HCT116 (cell line): Measurements from ENCODE around the gene SCARB1. TPM values are rescaled to one million over a fixed set of nuclear protein-coding genes. Genes with fewer than 3 reads are reported as not detected.

Experiments
- ATAC-seq: fragments of 200-7000 bp; cut with Tn5 transposase; 2 replicates; pipeline ENCODE4 v1.9.1; 2020; ENCODE audit warnings: mild to moderate bottlenecking, moderate library complexity
- Bru-seq: library from RNA; stranded (reverse); fragments of 400-500 nt; gene quantifications from one replicate; lab custom pipeline; 2021; lab: Mats Ljungman, UMichigan
- BruChase-seq, 2 experiments: library from RNA; stranded (reverse); fragments of 400-500 nt; gene quantifications; one replicate each; lab custom pipeline; 2021; lab: Mats Ljungman, UMichigan
- BruUV-seq: library from RNA; stranded (reverse); fragments of 400-500 nt; replicated peaks from 2 replicates; lab custom pipeline; 2021; lab: Mats Ljungman, UMichigan
- CTCF ChIA-PET: fragments of 300-600 bp; sonication (Branson Sonifier 250); formaldehyde crosslinking; loops from one replicate; lab custom pipeline; 2021; ENCODE audit warnings: antibody characterized with exemption; lab: Charles Lee
- POLR2A ChIA-PET: fragments of 300-600, 350-600 bp; sonication (Branson Sonifier 250); formaldehyde crosslinking; loops from one replicate; lab custom pipeline; 2021; ENCODE audit warnings: antibody characterized with exemption; lab: Charles Lee
- RAD21 ChIA-PET, 2 experiments: fragments of 300-600 bp; sonication (Branson Sonifier 250); formaldehyde crosslinking; loops; one replicate each; lab custom pipeline; 2023; ENCODE audit warnings: low total read pairs in 2 of 2; ENCODE audit not compliant: uncharacterized antibody in 2 of 2, unreplicated experiment in 2 of 2, low non-redundant PET in 1 of 2; lab: Charles Lee
- DNase-seq: peaks from one replicate; pipeline ENCODE4 v3.0.0-alpha.2; 2010; ENCODE audit warnings: low read depth, low spot score
- H2AFZ ChIP-seq: fragments of 200-600 bp; shearing (Covaris generic), sonication (generic); 2 replicates; pipeline ENCODE4 v1.6.1; 2017; ENCODE audit warnings: low read depth, mixed run types, mixed read lengths, antibody characterized with exemption, low read length; ENCODE audit not compliant: poor library complexity, severe bottlenecking
- H3K27ac ChIP-seq: 2 replicates; pipeline ENCODE4 v1.5.1; 2012; ENCODE audit warnings: low read depth, low read length
- H3K27me3 ChIP-seq: fragments of 200-600 bp; sonication (generic); 2 replicates; pipeline ENCODE4 v1.6.1; 2016; ENCODE audit warnings: mixed run types, low read length, mixed read lengths; ENCODE audit not compliant: insufficient read depth
- H3K36me3 ChIP-seq, 2 experiments: fragments of 200-500 bp in 1 of 2; fragments of 200-600 bp in 1 of 2; sonication (Bioruptor generic) in 1 of 2; sonication (generic) in 1 of 2; 2 replicates each; pipeline versions ENCODE4 v1.5.1 to v1.6.1; 2014 to 2016; ENCODE audit warnings: low read length in 2 of 2, inconsistent platforms in 1 of 2, mixed read lengths in 1 of 2, mixed run types in 1 of 2; ENCODE audit not compliant: insufficient read depth in 2 of 2, control insufficient read depth in 1 of 2
- H3K4me1 ChIP-seq, 2 experiments: fragments of 200-600 bp in 1 of 2; sonication (generic) in 1 of 2; 2 replicates each; pipeline versions ENCODE4 v1.5.1 to v1.6.1; 2012 to 2017; ENCODE audit warnings: low read length in 2 of 2, inconsistent platforms in 1 of 2, mild to moderate bottlenecking in 1 of 2, mixed read lengths in 1 of 2, mixed run types in 1 of 2, moderate library complexity in 1 of 2; ENCODE audit not compliant: insufficient read depth in 2 of 2, control insufficient read depth in 1 of 2
- H3K4me2 ChIP-seq: fragments of 200-600 bp; sonication (generic); 2 replicates; pipeline ENCODE4 v1.6.1; 2017; ENCODE audit warnings: mixed run types, low read length, mixed read lengths
- H3K4me3 ChIP-seq, 2 experiments: fragments of 200-600 bp in 1 of 2; sonication (generic) in 1 of 2; replicated peaks in 1 of 2; 2 replicates each; pipeline ENCODE4 v1.5.1; 2011 to 2016; ENCODE audit warnings: low read length in 2 of 2, control low read depth in 1 of 2, low read depth in 1 of 2, mild to moderate bottlenecking in 1 of 2, mixed read lengths in 1 of 2, mixed run types in 1 of 2
- H3K79me2 ChIP-seq: fragments of 200-600 bp; sonication (generic); 2 replicates; pipeline ENCODE4 v1.6.1; 2017; ENCODE audit warnings: mild to moderate bottlenecking, mixed run types, low read length, moderate library complexity, mixed read lengths; ENCODE audit not compliant: insufficient read depth
- H3K9ac ChIP-seq: fragments of 200-600 bp; sonication (generic); 2 replicates; pipeline ENCODE4 v1.6.1; 2016; ENCODE audit warnings: low read length, mixed read lengths
- H3K9me2 ChIP-seq: fragments of 200-600 bp; sonication (generic), shearing (Covaris generic); 2 replicates; pipeline ENCODE4 v1.6.1; 2017; ENCODE audit warnings: mixed run types, mild to moderate bottlenecking, moderate library complexity; ENCODE audit not compliant: insufficient read depth
- H3K9me3 ChIP-seq, 2 experiments: fragments of 200-500 bp in 1 of 2; fragments of 200-600 bp in 1 of 2; sonication (Bioruptor generic) in 1 of 2; sonication (generic) in 1 of 2; 2 replicates each; pipeline ENCODE4 v1.6.1; 2014 to 2017; ENCODE audit warnings: low read length in 2 of 2, mixed read lengths in 2 of 2, inconsistent platforms in 1 of 2, low read depth in 1 of 2, mild to moderate bottlenecking in 1 of 2, mixed run types in 1 of 2, moderate library complexity in 1 of 2; ENCODE audit not compliant: control insufficient read depth in 1 of 2, insufficient read depth in 1 of 2
- H4K20me1 ChIP-seq: fragments of 200-600 bp; sonication (generic), shearing (Covaris generic); 2 replicates; pipeline ENCODE4 v1.6.1; 2017; ENCODE audit warnings: mixed run types, mild to moderate bottlenecking, moderate library complexity; ENCODE audit not compliant: insufficient read depth
- EGR1 ChIP-seq: IDR thresholded peaks from 2 replicates; pipeline ENCODE4 v1.6.1; 2012; ENCODE audit warnings: low read depth
- ELF1 ChIP-seq: IDR thresholded peaks from 2 replicates; pipeline ENCODE4 v1.6.1; 2012; ENCODE audit warnings: low read depth, borderline replicate concordance
- EZH2 ChIP-seq: fragments of 200-600 bp; sonication (generic); IDR thresholded peaks from 2 replicates; pipeline ENCODE4 v1.6.1; 2017; ENCODE audit warnings: antibody characterized with exemption, mixed run types
- EZH2phosphoT487 ChIP-seq: fragments of 200-600 bp; IDR thresholded peaks from 2 replicates; pipeline ENCODE4 v1.6.1; 2018; ENCODE audit warnings: antibody characterized with exemption, borderline replicate concordance
- FOSL1 ChIP-seq: IDR thresholded peaks from 2 replicates; pipeline ENCODE4 v1.6.1; 2012; ENCODE audit warnings: low read depth
- JUND ChIP-seq: IDR thresholded peaks from 2 replicates; pipeline ENCODE4 v1.6.1; 2012
- POLR2A ChIP-seq: IDR thresholded peaks from 2 replicates; pipeline ENCODE4 v1.7.0; 2011; ENCODE audit warnings: borderline replicate concordance; ENCODE audit not compliant: insufficient read depth, insufficient read length; ENCODE audit errors: extremely low read depth
- POLR2AphosphoS5 ChIP-seq: IDR thresholded peaks from 2 replicates; pipeline ENCODE4 v1.6.1; 2011; ENCODE audit warnings: mild to moderate bottlenecking, low read depth, low read length, moderate library complexity
- RAD21 ChIP-seq: IDR thresholded peaks from 2 replicates; pipeline ENCODE4 v1.6.1; 2012; ENCODE audit warnings: low read depth, mild to moderate bottlenecking
- SP1 ChIP-seq: IDR thresholded peaks from 2 replicates; pipeline ENCODE4 v1.6.1; 2012; ENCODE audit warnings: low read depth
- SRF ChIP-seq: IDR thresholded peaks from 2 replicates; pipeline ENCODE4 v1.6.1; 2012; ENCODE audit warnings: low read depth
- TCF7L2 ChIP-seq: IDR thresholded peaks from 2 replicates; pipeline ENCODE4 v1.7.0; 2011; ENCODE audit warnings: borderline replicate concordance, inconsistent platforms; ENCODE audit not compliant: insufficient read depth, insufficient read length; ENCODE audit errors: extremely low read depth
- ZFX ChIP-seq: fragments of 450-650 bp; IDR thresholded peaks from 2 replicates; pipeline ENCODE4 v1.6.1; 2017
- ZNF274 ChIP-seq: fragments of 200-500 bp; sonication (Bioruptor generic); IDR thresholded peaks from 2 replicates; pipeline ENCODE4 v1.6.1; 2014; ENCODE audit warnings: mild to moderate bottlenecking, low read depth, low read length, inconsistent platforms
- intact Hi-C: fragments of 100-400 bp; cut with micrococcal nuclease; formaldehyde crosslinking; loops from 2 replicates; pipeline ENCODE4 v1.10.0; 2022
- long read RNA-seq: library from polyadenylated mRNA; unstranded; transcript quantifications from one replicate; pipeline ENCODE4 v2.0.0, GENCODE V29; 2021; ENCODE audit not compliant: unreplicated experiment
- polyA plus RNA-seq: library from polyadenylated mRNA; unstranded; fragments of >200 nt; gene quantifications from 2 replicates; pipeline ENCODE4 v1.2.1, GENCODE V29; 2012; ENCODE audit warnings: missing spikeins
- total RNA-seq: library from RNA; stranded (reverse); gene quantifications from one replicate; pipeline ENCODE4 v1.2.1, GENCODE V29; 2021; ENCODE audit not compliant: unreplicated experiment
- TF ChIP-seq, protein P1 (sequence below): IDR thresholded peaks from 2 replicates; pipeline ENCODE4 v1.6.1; 2012
- TF ChIP-seq, protein P2 (sequence below): IDR thresholded peaks from 2 replicates; pipeline ENCODE4 v1.6.1; 2012; ENCODE audit warnings: low read depth
- TF ChIP-seq, protein P3 (sequence below): IDR thresholded peaks from 2 replicates; pipeline ENCODE4 v1.6.1; 2011; ENCODE audit warnings: mild to moderate bottlenecking, low read length, moderate library complexity; ENCODE audit not compliant: insufficient replicate concordance; ENCODE audit errors: extremely low read depth

The SCARB1 gene, protein sequence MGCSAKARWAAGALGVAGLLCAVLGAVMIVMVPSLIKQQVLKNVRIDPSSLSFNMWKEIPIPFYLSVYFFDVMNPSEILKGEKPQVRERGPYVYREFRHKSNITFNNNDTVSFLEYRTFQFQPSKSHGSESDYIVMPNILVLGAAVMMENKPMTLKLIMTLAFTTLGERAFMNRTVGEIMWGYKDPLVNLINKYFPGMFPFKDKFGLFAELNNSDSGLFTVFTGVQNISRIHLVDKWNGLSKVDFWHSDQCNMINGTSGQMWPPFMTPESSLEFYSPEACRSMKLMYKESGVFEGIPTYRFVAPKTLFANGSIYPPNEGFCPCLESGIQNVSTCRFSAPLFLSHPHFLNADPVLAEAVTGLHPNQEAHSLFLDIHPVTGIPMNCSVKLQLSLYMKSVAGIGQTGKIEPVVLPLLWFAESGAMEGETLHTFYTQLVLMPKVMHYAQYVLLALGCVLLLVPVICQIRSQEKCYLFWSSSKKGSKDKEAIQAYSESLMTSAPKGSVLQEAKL
- 95.5 TPM for total RNA-seq
- 114 and 120 TPM in 2 replicates for polyA plus RNA-seq
- percentile 65 among the genes with signal in this experiment for Bru-seq, nascent RNA
- BruChase-seq, experiment 1, labeled RNA remaining after a 6-hour chase: percentile 68 among the genes with signal in this experiment
- BruChase-seq, experiment 2, labeled RNA remaining after a 2-hour chase: percentile 70 among the genes with signal in this experiment
- long read RNA-seq, transcript SCARB1-201 (13 exons, 2,611 nt): major isoform, 94 of 194 reads
- long read RNA-seq, transcript SCARB1-211 (13 exons, 1,597 nt): minor isoform, 16 of 194 reads
- long read RNA-seq, partial matches to known transcripts: 50 of 194 reads
- long read RNA-seq, other reads (novel, unspliced or antisense): 30 of 194 reads

DNA sequence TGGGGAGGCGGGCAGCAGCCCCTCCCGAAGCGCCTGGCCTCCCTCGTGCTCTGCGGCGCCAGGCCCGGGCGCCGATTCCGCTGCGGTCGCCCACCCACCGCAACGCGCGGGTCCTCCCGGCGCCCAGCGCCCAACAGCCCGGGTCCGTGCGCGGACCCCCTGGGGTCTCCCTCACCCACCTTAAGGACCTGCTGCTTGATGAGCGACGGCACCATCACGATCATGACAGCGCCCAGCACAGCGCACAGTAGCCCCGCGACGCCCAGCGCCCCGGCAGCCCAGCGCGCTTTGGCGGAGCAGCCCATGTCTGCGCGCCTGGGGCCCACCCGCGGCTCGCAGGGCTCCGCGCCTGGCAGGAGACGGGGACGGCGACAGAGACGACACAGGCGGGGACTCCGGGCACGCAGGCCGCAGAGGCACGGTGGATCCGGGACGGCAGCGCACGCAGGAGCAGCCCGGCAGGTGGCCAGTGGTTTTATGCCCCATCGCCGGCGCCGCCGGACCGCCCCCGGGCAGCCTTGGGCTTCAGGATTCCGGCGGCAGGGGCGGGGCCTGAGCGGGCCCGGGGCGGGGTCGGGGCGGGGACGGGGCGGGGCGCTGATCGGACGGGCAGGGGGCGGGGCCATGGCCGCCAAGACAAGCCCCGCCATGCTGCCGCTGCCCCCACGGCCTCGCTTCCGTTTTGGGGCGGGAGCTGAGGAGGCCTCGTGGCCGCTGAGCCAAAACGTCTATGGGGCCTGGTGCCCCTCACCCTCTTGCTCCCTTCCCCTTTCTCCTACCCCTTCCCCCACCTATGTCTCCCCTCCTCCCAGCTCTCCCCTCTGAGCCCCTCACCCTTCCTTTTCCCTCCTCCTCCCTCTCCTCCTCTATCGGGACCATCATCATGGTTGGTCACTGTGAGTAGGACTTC lies at the start of gene SCARB1:
SCARB1 (minus strand) TSS at position 449 of the 910 bp plus-strand sequence; CDS start at position 305, 144 bp downstream.
- Histone ChIP-seq H3K9me3 (no peaks in the 10 kb centered on the region), H3K4me3 (peak within 1 kb of the TSS; percentile 68 to 92), H3K9ac (peak within 1 kb of the TSS; percentile 92), H3K79me2 (peaks cover 47% of the 10 kb centered on the region), H3K4me1 (peaks cover 22 to 42% of the 10 kb centered on the region in 2 experiments), H2AFZ (no peak within 1 kb of the TSS), H3K36me3 (peaks cover 7 to 12% of the 10 kb centered on the region in 2 experiments), H3K27ac (peak within 1 kb of the TSS; percentile 93), H3K4me2 (peak within 1 kb of the TSS; percentile 79), H3K9me2 (no peaks in the 10 kb centered on the region), H3K27me3 (no peaks in the 10 kb centered on the region), H4K20me1 (no peaks in the 10 kb centered on the region)
- POLR2A ChIA-PET: interaction anchor here (0.8 kb wide), 1 partner anchor 9 kb away, joined by 3 read pairs; no protein-coding TSS in a partner anchor
- DNase-seq: peak; percentile 36
- RAD21 ChIA-PET: no interaction called here
- peak; percentile 83 for ATAC-seq
- no TSS peak for BruUV-seq
- intact Hi-C loops: no loop called here
- CTCF ChIA-PET: no interaction called here
- TF ChIP-seq JUND: no peak
- no peak for TF ChIP-seq FOSL1
- no peak for TF ChIP-seq RAD21
- TF ChIP-seq SP1: no peak
- TF ChIP-seq SRF: no peak
- no peak for TF ChIP-seq ELF1
- TF ChIP-seq, protein P1, sequence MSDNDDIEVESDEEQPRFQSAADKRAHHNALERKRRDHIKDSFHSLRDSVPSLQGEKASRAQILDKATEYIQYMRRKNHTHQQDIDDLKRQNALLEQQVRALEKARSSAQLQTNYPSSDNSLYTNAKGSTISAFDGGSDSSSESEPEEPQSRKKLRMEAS: peak; percentile 68
- TF ChIP-seq EGR1: 0 out of 2 replicates have a peak, but pooled peaks have one; percentile 55
- TF ChIP-seq TCF7L2: no peak
- TF ChIP-seq, protein P2, sequence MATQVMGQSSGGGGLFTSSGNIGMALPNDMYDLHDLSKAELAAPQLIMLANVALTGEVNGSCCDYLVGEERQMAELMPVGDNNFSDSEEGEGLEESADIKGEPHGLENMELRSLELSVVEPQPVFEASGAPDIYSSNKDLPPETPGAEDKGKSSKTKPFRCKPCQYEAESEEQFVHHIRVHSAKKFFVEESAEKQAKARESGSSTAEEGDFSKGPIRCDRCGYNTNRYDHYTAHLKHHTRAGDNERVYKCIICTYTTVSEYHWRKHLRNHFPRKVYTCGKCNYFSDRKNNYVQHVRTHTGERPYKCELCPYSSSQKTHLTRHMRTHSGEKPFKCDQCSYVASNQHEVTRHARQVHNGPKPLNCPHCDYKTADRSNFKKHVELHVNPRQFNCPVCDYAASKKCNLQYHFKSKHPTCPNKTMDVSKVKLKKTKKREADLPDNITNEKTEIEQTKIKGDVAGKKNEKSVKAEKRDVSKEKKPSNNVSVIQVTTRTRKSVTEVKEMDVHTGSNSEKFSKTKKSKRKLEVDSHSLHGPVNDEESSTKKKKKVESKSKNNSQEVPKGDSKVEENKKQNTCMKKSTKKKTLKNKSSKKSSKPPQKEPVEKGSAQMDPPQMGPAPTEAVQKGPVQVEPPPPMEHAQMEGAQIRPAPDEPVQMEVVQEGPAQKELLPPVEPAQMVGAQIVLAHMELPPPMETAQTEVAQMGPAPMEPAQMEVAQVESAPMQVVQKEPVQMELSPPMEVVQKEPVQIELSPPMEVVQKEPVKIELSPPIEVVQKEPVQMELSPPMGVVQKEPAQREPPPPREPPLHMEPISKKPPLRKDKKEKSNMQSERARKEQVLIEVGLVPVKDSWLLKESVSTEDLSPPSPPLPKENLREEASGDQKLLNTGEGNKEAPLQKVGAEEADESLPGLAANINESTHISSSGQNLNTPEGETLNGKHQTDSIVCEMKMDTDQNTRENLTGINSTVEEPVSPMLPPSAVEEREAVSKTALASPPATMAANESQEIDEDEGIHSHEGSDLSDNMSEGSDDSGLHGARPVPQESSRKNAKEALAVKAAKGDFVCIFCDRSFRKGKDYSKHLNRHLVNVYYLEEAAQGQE: no peak
- TF ChIP-seq ZNF274: no peak
- TF ChIP-seq, protein P3, sequence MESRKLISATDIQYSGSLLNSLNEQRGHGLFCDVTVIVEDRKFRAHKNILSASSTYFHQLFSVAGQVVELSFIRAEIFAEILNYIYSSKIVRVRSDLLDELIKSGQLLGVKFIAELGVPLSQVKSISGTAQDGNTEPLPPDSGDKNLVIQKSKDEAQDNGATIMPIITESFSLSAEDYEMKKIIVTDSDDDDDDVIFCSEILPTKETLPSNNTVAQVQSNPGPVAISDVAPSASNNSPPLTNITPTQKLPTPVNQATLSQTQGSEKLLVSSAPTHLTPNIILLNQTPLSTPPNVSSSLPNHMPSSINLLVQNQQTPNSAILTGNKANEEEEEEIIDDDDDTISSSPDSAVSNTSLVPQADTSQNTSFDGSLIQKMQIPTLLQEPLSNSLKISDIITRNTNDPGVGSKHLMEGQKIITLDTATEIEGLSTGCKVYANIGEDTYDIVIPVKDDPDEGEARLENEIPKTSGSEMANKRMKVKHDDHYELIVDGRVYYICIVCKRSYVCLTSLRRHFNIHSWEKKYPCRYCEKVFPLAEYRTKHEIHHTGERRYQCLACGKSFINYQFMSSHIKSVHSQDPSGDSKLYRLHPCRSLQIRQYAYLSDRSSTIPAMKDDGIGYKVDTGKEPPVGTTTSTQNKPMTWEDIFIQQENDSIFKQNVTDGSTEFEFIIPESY: no peak
- no peak for TF ChIP-seq EZH2
- TF ChIP-seq ZFX: peak; percentile 76; the same call in 1 of the 2 replicates
- TF ChIP-seq EZH2phosphoT487: no peak
- peak; percentile 85 for TF ChIP-seq POLR2A
- peak; percentile 92 for TF ChIP-seq POLR2AphosphoS5
